H1 (cell line): ENCODE data around the gene MLH3. TPM values are rescaled to one million over a fixed set of nuclear protein-coding genes. Genes with fewer than 3 reads are reported as not detected.

ENCODE experiments used
- CTCF ChIA-PET: fragments of 300-600 bp; sonication (Branson Sonifier 250); formaldehyde crosslinking; loops from one replicate; lab custom pipeline; 2021; ENCODE audit not compliant: partially characterized antibody; lab: Charles Lee
- POLR2A ChIA-PET: fragments of 300-600 bp; sonication (Branson Sonifier 250); formaldehyde crosslinking; loops from one replicate; lab custom pipeline; 2021; ENCODE audit warnings: inconsistent platforms; ENCODE audit not compliant: partially characterized antibody; lab: Charles Lee
- DNase-seq, 2 experiments: peaks; one replicate each; pipeline versions ENCODE4 v3.0.0 to v3.0.0-alpha.2; 2010 to 2022; ENCODE audit warnings: low spot score in 2 of 2, low read depth in 1 of 2, mixed read lengths in 1 of 2
- FAIRE-seq: peaks from 2 replicates; lab custom pipeline; 2011; peaks lifted over from hg19 to GRCh38; lab: Jason Lieb, UNC
- H2AFZ ChIP-seq: 2 replicates; pipeline ENCODE4 v1.8.1; 2012; ENCODE audit warnings: low read length, inconsistent platforms
- H2AK5ac ChIP-seq: 2 replicates; pipeline ENCODE4 v1.6.1; 2013; ENCODE audit warnings: low read depth, low read length
- H2BK120ac ChIP-seq: replicated peaks from 2 replicates; pipeline ENCODE3; 2013; ENCODE audit warnings: low read depth, low read length, inconsistent platforms
- H2BK12ac ChIP-seq: 2 replicates; pipeline ENCODE4 v1.6.1; 2013; ENCODE audit warnings: low read depth, low read length
- H2BK15ac ChIP-seq: 2 replicates; pipeline ENCODE4 v1.6.1; 2013; ENCODE audit warnings: low read length
- H2BK20ac ChIP-seq: 2 replicates; pipeline ENCODE4 v1.6.1; 2013; ENCODE audit warnings: low read length
- H2BK5ac ChIP-seq: 2 replicates; pipeline ENCODE4 v1.6.1; 2013; ENCODE audit warnings: low read depth, low read length
- H3K14ac ChIP-seq: 2 replicates; pipeline ENCODE4 v1.6.1; 2013; ENCODE audit warnings: inconsistent platforms; ENCODE audit not compliant: insufficient read length
- H3K18ac ChIP-seq: 2 replicates; pipeline ENCODE4 v1.6.1; 2013; ENCODE audit warnings: low read length; ENCODE audit errors: extremely low read depth
- H3K23ac ChIP-seq: 2 replicates; pipeline ENCODE4 v1.6.1; 2013; ENCODE audit warnings: inconsistent platforms; ENCODE audit not compliant: insufficient read length
- H3K23me2 ChIP-seq: 2 replicates; pipeline ENCODE4 v1.6.1; 2013; ENCODE audit warnings: low read depth, low read length
- H3K27ac ChIP-seq: 2 replicates; pipeline ENCODE4 v1.6.1; 2011; ENCODE audit warnings: low read depth, low read length, inconsistent platforms
- H3K27me3 ChIP-seq, 4 experiments: replicated peaks in 1 of 4; 1 replicate in 1 of 4; 2 replicates in 3 of 4; pipeline versions ENCODE4 v1.6.1 to v1.8.1; 2011 to 2013; ENCODE audit warnings: low read length in 3 of 4, mild to moderate bottlenecking in 3 of 4, inconsistent platforms in 2 of 4, mixed read lengths in 2 of 4, moderate library complexity in 1 of 4; ENCODE audit not compliant: control insufficient read depth in 3 of 4, insufficient read depth in 3 of 4; ENCODE audit errors: extremely low read depth in 1 of 4
- H3K36me3 ChIP-seq, 4 experiments: 2 replicates each; pipeline versions ENCODE4 v1.6.1 to v1.8.1; 2011 to 2013; ENCODE audit warnings: mild to moderate bottlenecking in 4 of 4, low read length in 3 of 4, moderate library complexity in 2 of 4, control low read depth in 1 of 4, inconsistent platforms in 1 of 4; ENCODE audit not compliant: insufficient read depth in 4 of 4, control insufficient read depth in 2 of 4
- H3K4ac ChIP-seq: replicated peaks from 2 replicates; pipeline ENCODE3; 2013; ENCODE audit warnings: low read length, low read depth, mixed read lengths, inconsistent platforms; ENCODE audit not compliant: insufficient read length
- H3K4me1 ChIP-seq, 4 experiments: replicated peaks in 1 of 4; 1 replicate in 1 of 4; 2 replicates in 3 of 4; pipeline versions ENCODE4 v1.6.1 to v1.8.1; 2011 to 2013; ENCODE audit warnings: low read length in 3 of 4, inconsistent platforms in 2 of 4, mixed read lengths in 1 of 4; ENCODE audit not compliant: insufficient read depth in 4 of 4, control insufficient read depth in 3 of 4
- H3K4me2 ChIP-seq, 2 experiments: 2 replicates each; pipeline versions ENCODE4 v1.6.1 to v1.8.1; 2011 to 2013; ENCODE audit warnings: low read depth in 2 of 2, low read length in 2 of 2, control low read depth in 1 of 2, inconsistent platforms in 1 of 2, mild to moderate bottlenecking in 1 of 2; ENCODE audit not compliant: insufficient read depth in 1 of 2
- H3K4me3 ChIP-seq, 4 experiments: fragments of 200-600, 300-600 bp in 1 of 4; sonication (generic), shearing (Covaris generic), sonication (Bioruptor Twin) in 1 of 4; 2 replicates each; pipeline versions ENCODE4 v1.5.1 to v1.8.1; 2011 to 2016; ENCODE audit warnings: low read length in 4 of 4, low read depth in 3 of 4, control low read depth in 2 of 4, inconsistent platforms in 2 of 4, mild to moderate bottlenecking in 2 of 4, mixed read lengths in 1 of 4, moderate library complexity in 1 of 4; ENCODE audit not compliant: insufficient read depth in 2 of 4; ENCODE audit errors: extremely low read depth in 1 of 4
- H3K56ac ChIP-seq: replicated peaks from 2 replicates; pipeline ENCODE3; 2013; ENCODE audit warnings: low read depth, mild to moderate bottlenecking, mixed read lengths, low read length, inconsistent platforms; ENCODE audit not compliant: insufficient read length
- H3K79me1 ChIP-seq: 2 replicates; pipeline ENCODE4 v1.6.1; 2013; ENCODE audit warnings: low read depth, low read length, control low read depth
- H3K79me2 ChIP-seq, 2 experiments: 2 replicates each; pipeline versions ENCODE4 v1.6.1 to v1.8.1; 2012 to 2013; ENCODE audit warnings: low read length in 2 of 2, mild to moderate bottlenecking in 2 of 2, inconsistent platforms in 1 of 2; ENCODE audit not compliant: insufficient read depth in 2 of 2, control insufficient read depth in 1 of 2
- H3K9ac ChIP-seq, 4 experiments: replicated peaks in 1 of 4; 1 replicate in 1 of 4; 2 replicates in 3 of 4; pipeline versions ENCODE4 v1.6.1 to v1.8.1; 2011 to 2013; ENCODE audit warnings: low read depth in 3 of 4, low read length in 3 of 4, control low read depth in 2 of 4, mild to moderate bottlenecking in 2 of 4, moderate library complexity in 2 of 4, inconsistent platforms in 1 of 4; ENCODE audit errors: extremely low read depth in 1 of 4
- H3K9me3 ChIP-seq, 2 experiments: 2 replicates each; pipeline versions ENCODE4 v1.6.1 to v1.8.1; 2012 to 2013; ENCODE audit warnings: mild to moderate bottlenecking in 2 of 2, moderate library complexity in 2 of 2, control low read depth in 1 of 2, inconsistent platforms in 1 of 2, low read depth in 1 of 2, low read length in 1 of 2, mixed read lengths in 1 of 2; ENCODE audit not compliant: insufficient read depth in 2 of 2
- H4K20me1 ChIP-seq, 2 experiments: replicated peaks in 1 of 2; 2 replicates each; pipeline versions ENCODE3 to v1.8.1; 2011 to 2013; ENCODE audit warnings: inconsistent platforms in 2 of 2, low read length in 2 of 2, mild to moderate bottlenecking in 1 of 2; ENCODE audit not compliant: insufficient read depth in 2 of 2, control insufficient read depth in 1 of 2
- H4K5ac ChIP-seq: 2 replicates; pipeline ENCODE4 v1.6.1; 2013; ENCODE audit warnings: low read length, low read depth, mixed read lengths, inconsistent platforms; ENCODE audit not compliant: insufficient read length
- H4K8ac ChIP-seq: 2 replicates; pipeline ENCODE4 v1.8.0; 2013; ENCODE audit warnings: mild to moderate bottlenecking, moderate library complexity, low read length, inconsistent platforms; ENCODE audit not compliant: insufficient read depth; ENCODE audit errors: extremely low read depth
- H4K91ac ChIP-seq: replicated peaks from 2 replicates; pipeline ENCODE3; 2013; ENCODE audit warnings: low read length, mixed read lengths, inconsistent platforms; ENCODE audit not compliant: insufficient read length
- WGBS, 2 experiments: shearing (Covaris generic) in 1 of 2; methylation state at CpG; one replicate each; pipeline versions ENCODE4 v1.1.6 to v1.1.7; 2013 to 2015; ENCODE audit warnings: low lambda C conversion rate in 2 of 2, mixed read lengths in 2 of 2, inconsistent platforms in 1 of 2, low coverage in 1 of 2, missing lambda C conversion rate in 1 of 2; ENCODE audit not compliant: insufficient replicate concordance in 2 of 2, insufficient coverage in 1 of 2, insufficient read length in 1 of 2; ENCODE audit errors: extremely low coverage in 1 of 2, missing lambda C conversion rate in 1 of 2; 5-methylcytosine and 5-hydroxymethylcytosine counted together
- polyA plus RNA-seq, 7 experiments: library from polyadenylated mRNA; depleted of rRNA in 3 of 7; stranded (reverse) in 5 of 7; unstranded in 2 of 7; fragments of >200 nt in 5 of 7; fragments of 200-250 nt in 2 of 7; gene quantifications; 1 replicate in 5 of 7; 2 replicates in 1 of 7; 4 replicates in 1 of 7; pipeline versions ENCODE4 v1.2.1 to v1.2.3, GENCODE V29; 2011 to 2013; ENCODE audit warnings: missing spikeins in 2 of 7, mixed read lengths in 2 of 7
- total RNA-seq: library from RNA; stranded (reverse); fragmentation: NEBNext Ultra II Directional; extraction: Animal tissue kit (Norgen Biotek cat#: 25700); gene quantifications from 2 replicates; pipeline ENCODE4 v1.2.1, GENCODE V29; 2021

Gene MLH3
- total and polyA plus RNA-seq, 2 of the 8 experiments (the other 6 are each of a cell fraction or from before 2014, with no cell fraction given): 9.3 to 20.1 TPM

DNA sequence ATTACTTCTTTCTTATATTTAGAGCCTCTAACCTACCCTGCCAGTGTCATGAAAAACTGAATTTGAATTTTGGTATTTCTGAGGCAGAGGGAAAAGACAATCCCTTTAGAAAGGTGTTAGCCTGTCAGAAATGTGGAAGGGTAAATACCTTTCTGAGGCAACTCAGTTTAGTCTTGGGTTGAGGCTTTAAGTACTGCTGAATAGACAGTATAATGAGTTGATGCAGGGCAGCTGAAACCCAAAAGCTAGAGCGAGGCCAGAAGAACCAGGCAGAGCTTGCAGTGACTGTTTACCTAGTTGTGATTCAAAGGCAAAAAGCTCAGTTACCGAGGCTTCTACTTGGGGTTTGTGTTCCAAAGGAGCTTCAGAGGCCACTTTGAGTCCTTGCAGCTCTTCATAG lies 36.9 kb upstream of the MLH3 start:
- H3K14ac ChIP-seq: no peak overlapping the region
- H3K4ac ChIP-seq: no peak overlapping the region
- 92% methylated on average over 2 of the region's 2 CpGs; no CpG with 5 or more reads in 1 of the 2 experiments for WGBS, 2 experiments
- DNase-seq: no peak
- H3K4me2 ChIP-seq: no peak overlapping the region
- no peak overlapping the region for H3K4me3 ChIP-seq
- POLR2A ChIA-PET: interaction anchor here (1.0 to 1.8 kb wide), 6 partner anchors 9 to 177 kb away, joined by 3 to 6 read pairs (median 4); partner anchors contain the start of gene ZC2HC1C
- H2BK15ac ChIP-seq: no peak overlapping the region
- no peaks in the 10 kb centered on the region for H3K9me3 ChIP-seq
- H4K91ac ChIP-seq: no peak overlapping the region
- H3K27me3 ChIP-seq: no peaks in the 10 kb centered on the region
- no peaks in the 10 kb centered on the region for H3K79me2 ChIP-seq
- H3K27ac ChIP-seq: no peak overlapping the region
- no peak overlapping the region for H3K56ac ChIP-seq
- no peak overlapping the region for H4K8ac ChIP-seq
- no peak overlapping the region for H2BK20ac ChIP-seq
- no peak overlapping the region for H2AK5ac ChIP-seq
- no peaks in the 10 kb centered on the region; a peak in 2 of 7 replicates for H3K4me1 ChIP-seq
- H3K18ac ChIP-seq: no peak overlapping the region
- no peak overlapping the region for H3K23ac ChIP-seq
- no peaks in the 10 kb centered on the region for H3K79me1 ChIP-seq
- CTCF ChIA-PET: interaction anchor here (0.5 to 10.6 kb wide), 65 partner anchors 9 to 479 kb away, joined by 3 to 98 read pairs (median 6); partner anchors contain the start of genes ACYP1, MLH3, PROX2 and RPS6KL1
- no peak overlapping the region for H2BK5ac ChIP-seq
- no peak overlapping the region for H2BK120ac ChIP-seq
- no peaks in the 10 kb centered on the region for H3K23me2 ChIP-seq
- no peak for FAIRE-seq
- H4K5ac ChIP-seq: no peak overlapping the region
- no peak overlapping the region for H2AFZ ChIP-seq
- H4K20me1 ChIP-seq: no peaks in the 10 kb centered on the region
- peaks cover 11 to 48% (median 31%) of the 10 kb centered on the region in 4 experiments for H3K36me3 ChIP-seq
- no peak overlapping the region for H2BK12ac ChIP-seq
- no peak overlapping the region for H3K9ac ChIP-seq
